GM10248 (cell line): Measurements from ENCODE around the gene GUCY1A1.

Experiments
- CTCF ChIA-PET: fragments of 300-600 bp; sonication (Branson Sonifier 250); formaldehyde crosslinking; extraction: SDS; loops from one replicate; lab custom pipeline; 2021; ENCODE audit warnings: antibody characterized with exemption; lab: Yijun Ruan, JAX
- POLR2A ChIA-PET: fragments of 350-650 bp; sonication (Branson Sonifier 250); formaldehyde crosslinking; extraction: SDS; loops from one replicate; lab custom pipeline; 2020; ENCODE audit warnings: antibody characterized with exemption; lab: Yijun Ruan, JAX
- DNase-seq: peaks from one replicate; pipeline ENCODE4 v3.0.0; 2012; ENCODE audit errors: extremely low spot score
- CTCF ChIP-seq: IDR thresholded peaks from 2 replicates; pipeline ENCODE4 v1.5.1; 2012; ENCODE audit warnings: mild to moderate bottlenecking, low read depth; ENCODE audit errors: extremely low read depth, missing control alignments, control extremely low read depth

GUCY1A1 gene

GRCh38 chr4:155705664-155706063 is 39.0 kb downstream of the GUCY1A1 start:
- POLR2A ChIA-PET: no interaction called here
- no peak for DNase-seq
- TF ChIP-seq CTCF: no peak
- CTCF ChIA-PET: no interaction called here

GRCh38 chr4:155706147-155706546 is 39.5 kb downstream of the GUCY1A1 start:
- CTCF ChIA-PET: no interaction called here
- POLR2A ChIA-PET: no interaction called here
- no peak for DNase-seq
- TF ChIP-seq CTCF: no peak

GRCh38 chr4:155707251-155707650 is 40.6 kb downstream of the GUCY1A1 start:
- CTCF ChIA-PET: interaction anchor here (1.3 kb wide), 1 partner anchor 10 kb away, joined by 3 read pairs; no protein-coding TSS in a partner anchor
- POLR2A ChIA-PET: no interaction called here
- no peak for DNase-seq
- no peak for TF ChIP-seq CTCF

GRCh38 chr4:155708782-155709181 is 42.1 kb downstream of the GUCY1A1 start:
- no peak for DNase-seq
- ChIA-PET POLR2A (no interaction called here), CTCF (no interaction called here)
- TF ChIP-seq CTCF: no peak

GRCh38 chr4:155709918-155710317 is 43.3 kb downstream of the GUCY1A1 start:
- TF ChIP-seq CTCF: no peak
- POLR2A ChIA-PET: no interaction called here
- CTCF ChIA-PET: interaction anchor here (1.0 to 1.2 kb wide), 3 partner anchors 11 to 77 kb away, joined by 3 read pairs; no protein-coding TSS in a partner anchor
- DNase-seq: no peak

GRCh38 chr4:155711556-155711955 is 44.9 kb downstream of the GUCY1A1 start:
- no peak for DNase-seq
- ChIA-PET CTCF (no interaction called here), POLR2A (no interaction called here)
- TF ChIP-seq CTCF: no peak

GRCh38 chr4:155712846-155713245 is 46.2 kb downstream of the GUCY1A1 start:
- TF ChIP-seq CTCF: no peak
- CTCF ChIA-PET: no interaction called here
- POLR2A ChIA-PET: no interaction called here
- DNase-seq: no peak
